GM12801 (cell line): ENCODE results near the gene PRSS57.

Experiments
- CTCF ChIP-seq: IDR thresholded peaks from one replicate; pipeline ENCODE4 v1.5.1; 2011; ENCODE audit warnings: control low read depth; ENCODE audit not compliant: insufficient read length; ENCODE audit errors: extremely low read depth

Gene PRSS57

GRCh38 chr19:642767-643727, 52.2 kb downstream of the PRSS57 start:
- no peak for TF ChIP-seq CTCF

GRCh38 chr19:641702-642101, 53.5 kb downstream of the PRSS57 start:
- no peak for TF ChIP-seq CTCF

GRCh38 chr19:640606-641189, 54.6 kb downstream of the PRSS57 start:
- no peak for TF ChIP-seq CTCF

- no peak for TF ChIP-seq CTCF
These were observed 55.1 kb downstream of the PRSS57 start for GRCh38 chr19:640161-640558.

- no peak for TF ChIP-seq CTCF
These were observed 55.7 kb downstream of the PRSS57 start, which contains the start of gene FGF22 for GRCh38 chr19:639253-640160. Gene FGF22 (plus strand): TSS chr19:639879. CDS start chr19:639926, 47 bp downstream.

- TF ChIP-seq CTCF = no peak
These were observed 56.4 kb downstream of the PRSS57 start for GRCh38 chr19:638906-639252.
